ENCODE data around the gene SNX24. TPM values are rescaled to one million over a fixed set of nuclear protein-coding genes. Genes with fewer than 3 reads are reported as not detected.

SNX24 gene
- total and polyA plus RNA-seq, 9 of the 15 experiments (the other 6 are each of a cell fraction or from before 2014, with no cell fraction given): 5.3 to 10.1 (median 7.9) TPM

DNA sequence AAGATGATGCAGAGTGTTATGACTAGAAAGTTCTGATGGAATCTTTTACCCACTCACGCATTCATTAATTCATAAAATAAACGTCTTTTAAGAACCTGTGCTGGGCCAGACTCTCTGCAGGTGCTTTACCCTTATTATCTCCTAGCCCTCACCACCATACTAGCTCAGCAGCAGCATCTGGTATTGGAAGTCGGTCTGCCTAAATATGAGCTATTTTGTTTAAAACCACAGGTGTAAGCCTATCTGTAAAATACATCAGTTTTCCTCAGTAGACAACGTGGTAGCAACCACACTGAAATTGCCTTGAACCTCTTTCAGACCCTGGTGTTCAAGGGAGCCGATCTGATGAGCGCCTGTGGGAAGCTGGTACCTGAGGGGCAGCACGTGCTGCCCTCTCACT, 121.7 kb downstream of the SNX24 start:
- H3K79me2 ChIP-seq (ENCODE audit: control insufficient read depth, insufficient read depth, low read length): no peaks in the 10 kb centered on the region
- DNase-seq (ENCODE audit: extremely low read depth in 1 of 4, low spot score in 3 of 4) (no peak), ATAC-seq (no peak), FAIRE-seq (no peak)
- no peak overlapping the region for H3K4me3 ChIP-seq
- 14% methylated on average over 7 of the region's 7 CpGs for WGBS (ENCODE audit: insufficient coverage, low coverage, missing lambda C conversion rate)
- H3K27me3 ChIP-seq (ENCODE audit: control insufficient read depth in 2 of 2, insufficient read depth in 2 of 2, low read length in 2 of 2): peaks cover 0 to 8% of the 10 kb centered on the region in 2 experiments; a peak in 1 of 5 replicates
- no peak overlapping the region for H2AFZ ChIP-seq (ENCODE audit: low read depth, low read length)
- peak overlapping the region in 1 of 2 experiments; percentile 45; a peak in 1 of 4 replicates for H3K9ac ChIP-seq (ENCODE audit: insufficient read depth in 1 of 2, low read depth in 2 of 2, low read length in 2 of 2)
- H3K36me3 ChIP-seq (ENCODE audit: control insufficient read depth, insufficient read depth, low read length): no peaks in the 10 kb centered on the region
- H3K4me2 ChIP-seq (ENCODE audit: insufficient read depth, low read length): no peak overlapping the region
- H3K4me1 ChIP-seq (replicated peaks in 1 of 2; ENCODE audit: control insufficient read depth in 2 of 2, insufficient read depth in 2 of 2, low read length in 2 of 2): no peaks in the 10 kb centered on the region
- ChIA-PET CTCF (ENCODE audit: low intra/inter-chr PET ratio) (no interaction called here), POLR2A (no interaction called here)
- H3K9me3 ChIP-seq (replicated peaks; ENCODE audit: control insufficient read depth, insufficient read depth, low read depth, low read length): no peaks in the 10 kb centered on the region
- H3K9me1 ChIP-seq (ENCODE audit: control insufficient read depth, insufficient read depth, low read length): no peaks in the 10 kb centered on the region
- no TSS peak for BruUV-seq (replicated peaks)
- in situ Hi-C loops (cut with MboI) (no loop called here), intact Hi-C loops (cut with micrococcal nuclease) (no loop called here)
- TF ChIP-seq, protein P1, sequence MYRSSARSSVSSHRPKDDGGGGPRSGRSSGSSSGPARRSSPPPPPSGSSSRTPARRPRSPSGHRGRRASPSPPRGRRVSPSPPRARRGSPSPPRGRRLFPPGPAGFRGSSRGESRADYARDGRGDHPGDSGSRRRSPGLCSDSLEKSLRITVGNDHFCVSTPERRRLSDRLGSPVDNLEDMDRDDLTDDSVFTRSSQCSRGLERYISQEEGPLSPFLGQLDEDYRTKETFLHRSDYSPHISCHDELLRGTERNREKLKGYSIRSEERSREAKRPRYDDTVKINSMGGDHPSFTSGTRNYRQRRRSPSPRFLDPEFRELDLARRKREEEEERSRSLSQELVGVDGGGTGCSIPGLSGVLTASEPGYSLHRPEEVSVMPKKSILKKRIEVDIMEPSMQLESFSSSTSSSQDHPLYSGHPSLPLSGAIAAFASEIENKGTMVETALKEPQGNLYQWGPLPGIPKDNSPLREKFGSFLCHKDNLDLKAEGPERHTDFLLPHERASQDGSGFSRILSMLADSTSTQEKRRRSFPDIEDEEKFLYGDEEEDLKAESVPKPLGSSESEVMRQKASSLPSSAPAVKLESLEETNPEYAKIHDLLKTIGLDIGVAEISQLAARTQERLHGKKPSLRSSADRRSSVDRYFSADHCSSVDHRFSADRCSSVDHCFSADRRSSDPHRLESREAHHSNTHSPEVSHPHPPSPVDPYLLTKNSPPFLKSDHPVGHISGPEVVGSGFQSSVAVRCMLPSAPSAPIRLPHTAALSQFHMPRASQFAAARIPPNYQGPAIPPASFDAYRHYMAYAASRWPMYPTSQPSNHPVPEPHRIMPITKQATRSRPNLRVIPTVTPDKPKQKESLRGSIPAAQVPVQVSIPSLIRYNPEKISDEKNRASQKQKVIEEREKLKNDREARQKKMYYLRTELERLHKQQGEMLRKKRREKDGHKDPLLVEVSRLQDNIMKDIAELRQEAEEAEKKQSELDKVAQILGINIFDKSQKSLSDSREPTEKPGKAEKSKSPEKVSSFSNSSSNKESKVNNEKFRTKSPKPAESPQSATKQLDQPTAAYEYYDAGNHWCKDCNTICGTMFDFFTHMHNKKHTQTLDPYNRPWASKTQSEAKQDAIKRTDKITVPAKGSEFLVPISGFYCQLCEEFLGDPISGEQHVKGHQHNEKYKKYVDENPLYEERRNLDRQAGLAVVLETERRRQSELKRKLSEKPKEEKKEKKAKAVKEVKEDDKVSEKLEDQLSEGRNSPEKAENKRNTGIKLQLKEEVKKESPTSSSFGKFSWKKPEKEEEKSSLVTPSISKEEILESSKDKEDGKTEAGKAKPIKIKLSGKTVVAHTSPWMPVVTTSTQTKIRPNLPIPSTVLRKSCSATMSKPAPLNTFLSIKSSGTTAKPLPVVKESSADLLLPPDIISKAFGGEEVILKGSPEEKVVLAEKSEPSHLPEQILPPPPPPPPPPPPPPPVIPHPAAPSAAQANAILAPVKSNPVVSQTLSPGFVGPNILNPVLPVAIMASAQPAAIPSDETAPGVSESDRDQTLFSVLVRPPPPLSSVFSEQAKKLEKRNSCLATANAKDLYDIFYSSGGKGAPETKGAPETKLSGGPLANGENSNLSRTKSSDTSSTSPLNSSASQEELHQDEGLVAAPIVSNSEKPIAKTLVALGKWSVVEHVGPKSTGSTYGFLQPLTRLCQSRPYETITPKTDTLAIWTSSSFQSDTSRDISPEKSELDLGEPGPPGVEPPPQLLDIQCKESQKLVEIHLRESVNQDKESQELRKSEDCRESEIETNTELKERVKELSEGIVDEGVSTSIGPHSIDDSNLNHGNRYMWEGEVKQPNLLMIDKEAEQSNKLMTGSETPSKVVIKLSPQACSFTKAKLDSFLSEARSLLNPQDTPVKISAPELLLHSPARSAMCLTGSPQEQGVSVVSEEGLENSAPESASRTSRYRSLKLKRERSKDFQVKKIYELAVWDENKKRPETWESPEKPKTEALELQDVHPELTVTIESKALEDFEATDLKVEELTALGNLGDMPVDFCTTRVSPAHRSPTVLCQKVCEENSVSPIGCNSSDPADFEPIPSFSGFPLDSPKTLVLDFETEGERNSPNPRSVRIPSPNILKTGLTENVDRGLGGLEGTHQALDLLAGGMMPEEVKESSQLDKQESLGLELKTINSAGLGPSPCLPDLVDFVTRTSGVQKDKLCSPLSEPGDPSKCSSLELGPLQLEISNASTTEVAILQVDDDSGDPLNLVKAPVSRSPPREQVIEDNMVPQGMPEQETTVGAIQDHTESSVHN (IDR thresholded peaks at IDR 0.05; ENCODE audit: borderline replicate concordance in 1 of 2, low read depth in 1 of 2): no peak
- TF ChIP-seq TBL1XR1 (IDR thresholded peaks at IDR 0.05; ENCODE audit: low read length in 2 of 2) (no peak), PML (IDR thresholded peaks at IDR 0.05; ENCODE audit: low read length) (no peak), MAFG (tag; conservative IDR thresholded peaks at IDR 0.05) (no peak)
- TF ChIP-seq, protein P2, sequence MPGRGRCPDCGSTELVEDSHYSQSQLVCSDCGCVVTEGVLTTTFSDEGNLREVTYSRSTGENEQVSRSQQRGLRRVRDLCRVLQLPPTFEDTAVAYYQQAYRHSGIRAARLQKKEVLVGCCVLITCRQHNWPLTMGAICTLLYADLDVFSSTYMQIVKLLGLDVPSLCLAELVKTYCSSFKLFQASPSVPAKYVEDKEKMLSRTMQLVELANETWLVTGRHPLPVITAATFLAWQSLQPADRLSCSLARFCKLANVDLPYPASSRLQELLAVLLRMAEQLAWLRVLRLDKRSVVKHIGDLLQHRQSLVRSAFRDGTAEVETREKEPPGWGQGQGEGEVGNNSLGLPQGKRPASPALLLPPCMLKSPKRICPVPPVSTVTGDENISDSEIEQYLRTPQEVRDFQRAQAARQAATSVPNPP (IDR thresholded peaks at IDR 0.05; ENCODE audit: borderline replicate concordance, insufficient read depth, insufficient read length): no peak
- H4K20me1 ChIP-seq (replicated peaks; ENCODE audit: control insufficient read depth, insufficient read depth, low read length): no peaks in the 10 kb centered on the region
- no peak overlapping the region for H3K27ac ChIP-seq (ENCODE audit: extremely low read depth, low read depth, low read length)
